Astrocyte (in vitro differentiated cells and primary cell): ENCODE results near the gene ANKRD12. TPM values are rescaled to one million over a fixed set of nuclear protein-coding genes. Genes with fewer than 3 reads are reported as not detected.

Experiments
- total RNA-seq: library from RNA; stranded (reverse); gene quantifications from 2 replicates; pipeline ENCODE4 v1.2.1, GENCODE V29; 2021

The ANKRD12 gene
- total RNA-seq, 1 donor from 2014 or later, result 24.4 TPM

Other genes starting within 250 kb of the ANKRD12 start
- gene NDUFV2, start 34.1 kb upstream of the ANKRD12 start, total RNA-seq, result 120 and 128 TPM in 2 replicates
- 44.7 and 48.4 TPM in 2 replicates for gene TWSG1, start 198.0 kb downstream of the ANKRD12 start, total RNA-seq